Fibroblast of mammary gland (primary cell): ENCODE results near the gene MAGT1.
"Not testable (repeated sequence)": the region's sequence is repeated elsewhere in the genome, so short reads cannot be mapped to it uniquely, and the experiment has no call there.

Experiments
- DNase-seq: peaks from one replicate; pipeline ENCODE4 v3.0.0-alpha.2; 2010; ENCODE audit warnings: low read depth
- H3K4me3 ChIP-seq: 2 replicates; pipeline ENCODE4 v1.5.1; 2011; ENCODE audit warnings: low read depth, mild to moderate bottlenecking, low read length, moderate library complexity; ENCODE audit not compliant: control insufficient read depth
- CTCF ChIP-seq: conservative IDR thresholded peaks from 2 replicates; pipeline ENCODE4 v1.5.1; 2011; ENCODE audit warnings: low read depth, low read length, inconsistent platforms; ENCODE audit not compliant: control insufficient read depth, insufficient read depth

The MAGT1 gene

GRCh38 chrX:77925764-77926163 lies 30.5 kb upstream of the MAGT1 start:
- H3K4me3 ChIP-seq: no peak overlapping the region
- DNase-seq: no peak
- no peak for TF ChIP-seq CTCF

- TF ChIP-seq CTCF: no peak
- no peak for DNase-seq
- no peak overlapping the region for H3K4me3 ChIP-seq
Measured at GRCh38 chrX:77924320-77924859, 29.2 kb upstream of the MAGT1 start.

- H3K4me3 ChIP-seq: no peak overlapping the region
- no peak for TF ChIP-seq CTCF
- DNase-seq: no peak
Measured at GRCh38 chrX:77922787-77923186, 27.6 kb upstream of the MAGT1 start.

GRCh38 chrX:77919370-77919769 lies 24.1 kb upstream of the MAGT1 start:
- DNase-seq, H3K4me3 ChIP-seq: not testable (repeated sequence)

GRCh38 chrX:77918568-77918967 lies 23.3 kb upstream of the MAGT1 start:
- DNase-seq: peak; percentile 26
- TF ChIP-seq CTCF: no peak
- no peak overlapping the region for H3K4me3 ChIP-seq

GRCh38 chrX:77917294-77917933 lies 22.2 kb upstream of the MAGT1 start:
- TF ChIP-seq CTCF: no peak
- no peak for DNase-seq
- H3K4me3 ChIP-seq: no peak overlapping the region

- H3K4me3 ChIP-seq: peak within 1 kb of the TSS; percentile 75
- DNase-seq: peak; percentile 80
- peak; percentile 43 for TF ChIP-seq CTCF
Measured at GRCh38 chrX:77910108-77910840, 15.0 kb upstream of the MAGT1 start, which contains the start of gene ATP7A. Gene ATP7A, plus strand, starts transcription at chrX:77910693. Its CDS starts 60,949 bp downstream, at chrX:77971642.
